Cardiac fibroblast (primary cell): ENCODE results near the gene AP2A2.

Experiments used
- DNase-seq, 2 donors: peaks; one replicate each; pipeline versions ENCODE4 v3.0.0 to v3.0.0-alpha.2; 2010; ENCODE audit warnings: low read depth in 2 of 2
- H3K4me3 ChIP-seq, 2 donors: replicated peaks in 1 of 2; 1 replicate in 1 of 2; 2 replicates in 1 of 2; pipeline ENCODE4 v1.5.1; 2011; ENCODE audit warnings: low read depth in 2 of 2, low read length in 2 of 2, mild to moderate bottlenecking in 2 of 2, moderate library complexity in 1 of 2
- CTCF ChIP-seq: IDR thresholded peaks from one replicate; pipeline ENCODE4 v1.5.1; 2011; ENCODE audit warnings: low read depth, mild to moderate bottlenecking, low read length, inconsistent platforms

Gene AP2A2

GRCh38 chr11:1049431-1049891 lies 123.8 kb downstream of the AP2A2 start:
- TF ChIP-seq CTCF = no peak
- DNase-seq = no peak

GRCh38 chr11:1049911-1050580 lies 124.4 kb downstream of the AP2A2 start:
- H3K4me3 ChIP-seq = no peak overlapping the region
- no peak for TF ChIP-seq CTCF
- no peak for DNase-seq

More at GRCh38 chr11:1049431-1049891, 123.8 kb downstream of the AP2A2 start:
- no peak overlapping the region for H3K4me3 ChIP-seq

- peak; percentile 94 for TF ChIP-seq CTCF
- H3K4me3 ChIP-seq = no peak overlapping the region
- peak; percentile 57 to 67 for DNase-seq
These were observed 125.1 kb downstream of the AP2A2 start for GRCh38 chr11:1050581-1051355.

- no peak overlapping the region for H3K4me3 ChIP-seq
- TF ChIP-seq CTCF = no peak
- DNase-seq = no peak
These were observed 125.9 kb downstream of the AP2A2 start for GRCh38 chr11:1051356-1052132.

- no peak overlapping the region for H3K4me3 ChIP-seq
- TF ChIP-seq CTCF = no peak
- DNase-seq = no peak
These were observed 126.7 kb downstream of the AP2A2 start for GRCh38 chr11:1052133-1053011.
